ENCODE measurements around the gene SHC2. TPM values are rescaled to one million over a fixed set of nuclear protein-coding genes. Genes with fewer than 3 reads are reported as not detected.

The SHC2 gene
- total RNA-seq, 1 donor from 2014 or later, result 24.0 TPM

- intact Hi-C loops (cut with DNase I), result no loop called here
- TF ChIP-seq CTCF (IDR thresholded peaks at IDR 0.05), result no peak
- Histone ChIP-seq H3K36me3 (no peaks in the 10 kb centered on the region), H3K4me1 (peaks cover 12% of the 10 kb centered on the region), H3K27ac (no peak overlapping the region), H3K27me3 (ENCODE audit: low read depth) (peaks cover 16% of the 10 kb centered on the region), H3K4me3 (peak overlapping the region; percentile 51), H3K9me3 (no peaks in the 10 kb centered on the region)
- DNase-seq (no peak), ATAC-seq (peak; percentile 48 to 64)
These were observed 1.1 kb upstream of the SHC2 start for GRCh38 chr19:461721-462551.

- no peaks in the 10 kb centered on the region for H3K36me3 ChIP-seq
- peaks cover 12% of the 10 kb centered on the region for H3K4me1 ChIP-seq
- peak overlapping the region; percentile 80 for H3K27ac ChIP-seq
- DNase-seq (no peak), ATAC-seq (peak; percentile 81 to 82)
- no peak for TF ChIP-seq CTCF (IDR thresholded peaks at IDR 0.05)
- intact Hi-C loops (cut with DNase I), result no loop called here
- no peaks in the 10 kb centered on the region for H3K9me3 ChIP-seq
- peaks cover 16% of the 10 kb centered on the region for H3K27me3 ChIP-seq (ENCODE audit: low read depth)
- peak overlapping the region; percentile 71 for H3K4me3 ChIP-seq
These were observed 915 bp downstream of the SHC2 start for GRCh38 chr19:459724-460511.

DNA sequence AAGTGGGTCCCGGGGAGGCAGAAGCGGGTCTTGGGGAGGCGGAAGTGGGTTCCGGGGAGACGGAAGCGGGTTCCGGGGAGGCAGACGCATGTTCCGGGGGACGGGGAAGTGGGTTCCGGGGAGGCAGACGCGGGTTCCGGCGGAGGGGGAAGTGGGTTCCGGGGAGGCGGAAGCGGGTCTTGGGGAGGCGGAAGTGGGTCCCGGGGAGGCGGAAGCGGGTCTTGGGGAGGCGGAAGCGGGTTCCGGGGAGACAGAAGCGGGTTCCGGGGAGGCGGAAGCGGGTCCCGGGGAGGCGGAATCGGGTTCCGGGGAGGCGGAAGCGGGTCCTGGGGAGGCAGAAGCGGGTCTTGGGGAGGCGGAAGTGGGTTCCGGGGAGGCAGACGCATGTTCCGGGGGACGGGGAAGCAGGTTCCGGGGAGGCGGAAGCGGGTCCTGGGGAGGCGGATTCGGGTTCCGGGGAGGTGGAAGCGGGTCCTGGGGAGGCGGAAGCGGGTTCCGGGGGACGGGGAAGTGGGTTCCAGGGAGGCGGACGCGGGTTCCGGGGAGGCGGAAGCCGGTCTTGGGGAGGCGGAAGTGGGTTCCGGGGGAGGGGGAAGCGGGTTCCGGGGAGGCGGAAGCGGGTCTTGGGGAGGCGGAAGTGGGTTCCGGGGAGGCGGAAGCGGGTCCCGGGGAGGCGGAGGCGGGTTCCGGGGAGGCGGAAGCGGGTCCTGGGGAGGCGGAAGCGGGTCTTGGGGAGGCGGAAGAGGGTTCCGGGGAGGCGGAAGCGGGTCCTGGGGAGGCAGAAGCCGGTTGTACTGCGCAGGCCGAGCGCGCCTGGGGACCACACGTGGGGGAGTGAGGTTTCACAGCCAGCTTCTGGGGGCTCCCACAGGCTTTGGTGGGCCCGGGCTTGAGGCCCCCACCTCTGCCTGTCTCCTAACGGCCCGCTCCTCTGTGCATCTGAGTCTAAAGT, 2.5 kb downstream of the SHC2 start:
- Histone ChIP-seq H3K9me3 (no peaks in the 10 kb centered on the region), H3K27ac (no peak overlapping the region), H3K36me3 (peaks cover 4% of the 10 kb centered on the region), H3K4me3 (no peak overlapping the region), H3K27me3 (ENCODE audit: low read depth) (peaks cover 16% of the 10 kb centered on the region), H3K4me1 (peaks cover 12% of the 10 kb centered on the region)
- intact Hi-C loops (cut with DNase I), result no loop called here
- DNase-seq (no peak), ATAC-seq (no peak)
- TF ChIP-seq CTCF (IDR thresholded peaks at IDR 0.05), result no peak

GRCh38 chr19:457636-458035, 3.2 kb downstream of the SHC2 start:
- Histone ChIP-seq H3K27ac (no peak overlapping the region), H3K4me3 (no peak overlapping the region), H3K4me1 (peaks cover 12% of the 10 kb centered on the region), H3K9me3 (no peaks in the 10 kb centered on the region), H3K27me3 (ENCODE audit: low read depth) (peaks cover 14% of the 10 kb centered on the region), H3K36me3 (peaks cover 4% of the 10 kb centered on the region)
- no peak for DNase-seq
- ATAC-seq, result no peak
- no peak for TF ChIP-seq CTCF (IDR thresholded peaks at IDR 0.05)
- intact Hi-C loops (cut with DNase I), result no loop called here

GRCh38 chr19:456547-457110, 4.2 kb downstream of the SHC2 start:
- Histone ChIP-seq H3K27me3 (ENCODE audit: low read depth) (peaks cover 5% of the 10 kb centered on the region), H3K4me1 (peaks cover 7% of the 10 kb centered on the region), H3K36me3 (peaks cover 4% of the 10 kb centered on the region), H3K4me3 (no peak overlapping the region), H3K9me3 (no peaks in the 10 kb centered on the region), H3K27ac (no peak overlapping the region)
- intact Hi-C loops (cut with DNase I), result no loop called here
- ATAC-seq, result no peak
- DNase-seq, result no peak
- TF ChIP-seq CTCF (IDR thresholded peaks at IDR 0.05), result no peak
